H1 (cell line): ENCODE data around the gene CCR8. TPM values are rescaled to one million over a fixed set of nuclear protein-coding genes. Genes with fewer than 3 reads are reported as not detected.

Source experiments
- CTCF ChIA-PET: fragments of 300-600 bp; sonication (Branson Sonifier 250); formaldehyde crosslinking; loops from one replicate; lab custom pipeline; 2021; ENCODE audit not compliant: partially characterized antibody; lab: Charles Lee
- POLR2A ChIA-PET: fragments of 300-600 bp; sonication (Branson Sonifier 250); formaldehyde crosslinking; loops from one replicate; lab custom pipeline; 2021; ENCODE audit warnings: inconsistent platforms; ENCODE audit not compliant: partially characterized antibody; lab: Charles Lee
- DNase-seq, 2 experiments: peaks; one replicate each; pipeline versions ENCODE4 v3.0.0 to v3.0.0-alpha.2; 2010 to 2022; ENCODE audit warnings: low spot score in 2 of 2, low read depth in 1 of 2, mixed read lengths in 1 of 2
- FAIRE-seq: peaks from 2 replicates; lab custom pipeline; 2011; peaks lifted over from hg19 to GRCh38; lab: Jason Lieb, UNC
- H2AFZ ChIP-seq: 2 replicates; pipeline ENCODE4 v1.8.1; 2012; ENCODE audit warnings: low read length, inconsistent platforms
- H2AK5ac ChIP-seq: 2 replicates; pipeline ENCODE4 v1.6.1; 2013; ENCODE audit warnings: low read depth, low read length
- H2BK120ac ChIP-seq: replicated peaks from 2 replicates; pipeline ENCODE3; 2013; ENCODE audit warnings: low read depth, low read length, inconsistent platforms
- H2BK12ac ChIP-seq: 2 replicates; pipeline ENCODE4 v1.6.1; 2013; ENCODE audit warnings: low read depth, low read length
- H2BK15ac ChIP-seq: 2 replicates; pipeline ENCODE4 v1.6.1; 2013; ENCODE audit warnings: low read length
- H2BK20ac ChIP-seq: 2 replicates; pipeline ENCODE4 v1.6.1; 2013; ENCODE audit warnings: low read length
- H2BK5ac ChIP-seq: 2 replicates; pipeline ENCODE4 v1.6.1; 2013; ENCODE audit warnings: low read depth, low read length
- H3K14ac ChIP-seq: 2 replicates; pipeline ENCODE4 v1.6.1; 2013; ENCODE audit warnings: inconsistent platforms; ENCODE audit not compliant: insufficient read length
- H3K18ac ChIP-seq: 2 replicates; pipeline ENCODE4 v1.6.1; 2013; ENCODE audit warnings: low read length; ENCODE audit errors: extremely low read depth
- H3K23ac ChIP-seq: 2 replicates; pipeline ENCODE4 v1.6.1; 2013; ENCODE audit warnings: inconsistent platforms; ENCODE audit not compliant: insufficient read length
- H3K23me2 ChIP-seq: 2 replicates; pipeline ENCODE4 v1.6.1; 2013; ENCODE audit warnings: low read depth, low read length
- H3K27ac ChIP-seq: 2 replicates; pipeline ENCODE4 v1.6.1; 2011; ENCODE audit warnings: low read depth, low read length, inconsistent platforms
- H3K27me3 ChIP-seq, 4 experiments: replicated peaks in 1 of 4; 1 replicate in 1 of 4; 2 replicates in 3 of 4; pipeline versions ENCODE4 v1.6.1 to v1.8.1; 2011 to 2013; ENCODE audit warnings: low read length in 3 of 4, mild to moderate bottlenecking in 3 of 4, inconsistent platforms in 2 of 4, mixed read lengths in 2 of 4, moderate library complexity in 1 of 4; ENCODE audit not compliant: control insufficient read depth in 3 of 4, insufficient read depth in 3 of 4; ENCODE audit errors: extremely low read depth in 1 of 4
- H3K36me3 ChIP-seq, 4 experiments: 2 replicates each; pipeline versions ENCODE4 v1.6.1 to v1.8.1; 2011 to 2013; ENCODE audit warnings: mild to moderate bottlenecking in 4 of 4, low read length in 3 of 4, moderate library complexity in 2 of 4, control low read depth in 1 of 4, inconsistent platforms in 1 of 4; ENCODE audit not compliant: insufficient read depth in 4 of 4, control insufficient read depth in 2 of 4
- H3K4ac ChIP-seq: replicated peaks from 2 replicates; pipeline ENCODE3; 2013; ENCODE audit warnings: low read length, low read depth, mixed read lengths, inconsistent platforms; ENCODE audit not compliant: insufficient read length
- H3K4me1 ChIP-seq, 4 experiments: replicated peaks in 1 of 4; 1 replicate in 1 of 4; 2 replicates in 3 of 4; pipeline versions ENCODE4 v1.6.1 to v1.8.1; 2011 to 2013; ENCODE audit warnings: low read length in 3 of 4, inconsistent platforms in 2 of 4, mixed read lengths in 1 of 4; ENCODE audit not compliant: insufficient read depth in 4 of 4, control insufficient read depth in 3 of 4
- H3K4me2 ChIP-seq, 2 experiments: 2 replicates each; pipeline versions ENCODE4 v1.6.1 to v1.8.1; 2011 to 2013; ENCODE audit warnings: low read depth in 2 of 2, low read length in 2 of 2, control low read depth in 1 of 2, inconsistent platforms in 1 of 2, mild to moderate bottlenecking in 1 of 2; ENCODE audit not compliant: insufficient read depth in 1 of 2
- H3K4me3 ChIP-seq, 4 experiments: fragments of 200-600, 300-600 bp in 1 of 4; sonication (generic), shearing (Covaris generic), sonication (Bioruptor Twin) in 1 of 4; 2 replicates each; pipeline versions ENCODE4 v1.5.1 to v1.8.1; 2011 to 2016; ENCODE audit warnings: low read length in 4 of 4, low read depth in 3 of 4, control low read depth in 2 of 4, inconsistent platforms in 2 of 4, mild to moderate bottlenecking in 2 of 4, mixed read lengths in 1 of 4, moderate library complexity in 1 of 4; ENCODE audit not compliant: insufficient read depth in 2 of 4; ENCODE audit errors: extremely low read depth in 1 of 4
- H3K56ac ChIP-seq: replicated peaks from 2 replicates; pipeline ENCODE3; 2013; ENCODE audit warnings: low read depth, mild to moderate bottlenecking, mixed read lengths, low read length, inconsistent platforms; ENCODE audit not compliant: insufficient read length
- H3K79me1 ChIP-seq: 2 replicates; pipeline ENCODE4 v1.6.1; 2013; ENCODE audit warnings: low read depth, low read length, control low read depth
- H3K79me2 ChIP-seq, 2 experiments: 2 replicates each; pipeline versions ENCODE4 v1.6.1 to v1.8.1; 2012 to 2013; ENCODE audit warnings: low read length in 2 of 2, mild to moderate bottlenecking in 2 of 2, inconsistent platforms in 1 of 2; ENCODE audit not compliant: insufficient read depth in 2 of 2, control insufficient read depth in 1 of 2
- H3K9ac ChIP-seq, 4 experiments: replicated peaks in 1 of 4; 1 replicate in 1 of 4; 2 replicates in 3 of 4; pipeline versions ENCODE4 v1.6.1 to v1.8.1; 2011 to 2013; ENCODE audit warnings: low read depth in 3 of 4, low read length in 3 of 4, control low read depth in 2 of 4, mild to moderate bottlenecking in 2 of 4, moderate library complexity in 2 of 4, inconsistent platforms in 1 of 4; ENCODE audit errors: extremely low read depth in 1 of 4
- H3K9me3 ChIP-seq, 2 experiments: 2 replicates each; pipeline versions ENCODE4 v1.6.1 to v1.8.1; 2012 to 2013; ENCODE audit warnings: mild to moderate bottlenecking in 2 of 2, moderate library complexity in 2 of 2, control low read depth in 1 of 2, inconsistent platforms in 1 of 2, low read depth in 1 of 2, low read length in 1 of 2, mixed read lengths in 1 of 2; ENCODE audit not compliant: insufficient read depth in 2 of 2
- H4K20me1 ChIP-seq, 2 experiments: replicated peaks in 1 of 2; 2 replicates each; pipeline versions ENCODE3 to v1.8.1; 2011 to 2013; ENCODE audit warnings: inconsistent platforms in 2 of 2, low read length in 2 of 2, mild to moderate bottlenecking in 1 of 2; ENCODE audit not compliant: insufficient read depth in 2 of 2, control insufficient read depth in 1 of 2
- H4K5ac ChIP-seq: 2 replicates; pipeline ENCODE4 v1.6.1; 2013; ENCODE audit warnings: low read length, low read depth, mixed read lengths, inconsistent platforms; ENCODE audit not compliant: insufficient read length
- H4K8ac ChIP-seq: 2 replicates; pipeline ENCODE4 v1.8.0; 2013; ENCODE audit warnings: mild to moderate bottlenecking, moderate library complexity, low read length, inconsistent platforms; ENCODE audit not compliant: insufficient read depth; ENCODE audit errors: extremely low read depth
- H4K91ac ChIP-seq: replicated peaks from 2 replicates; pipeline ENCODE3; 2013; ENCODE audit warnings: low read length, mixed read lengths, inconsistent platforms; ENCODE audit not compliant: insufficient read length
- CBX5 ChIP-seq: fragments of 300-800, 300-1000 bp; sonication (generic); IDR thresholded peaks from 2 replicates; pipeline ENCODE4 v1.7.1; 2016; ENCODE audit warnings: antibody characterized with exemption, low read length, low read depth
- EZH2 ChIP-seq: fragments of 200-600 bp; sonication (generic); IDR thresholded peaks from 2 replicates; pipeline ENCODE4 v1.7.1; 2012; ENCODE audit warnings: low read depth, mild to moderate bottlenecking, moderate library complexity, low read length, inconsistent platforms; ENCODE audit not compliant: severe bottlenecking
- GABPA ChIP-seq: IDR thresholded peaks from 2 replicates; pipeline ENCODE4 v1.6.1; 2011; ENCODE audit warnings: mild to moderate bottlenecking, low read length, moderate library complexity, borderline replicate concordance; ENCODE audit not compliant: insufficient read depth
- GTF2F1 ChIP-seq: IDR thresholded peaks from 2 replicates; pipeline ENCODE4 v1.6.1; 2012; ENCODE audit warnings: low read depth, low read length, improper control_type of control experiment, borderline replicate concordance
- POLR2AphosphoS5 ChIP-seq: IDR thresholded peaks from 2 replicates; pipeline ENCODE4 v1.6.1; 2011; ENCODE audit warnings: low read depth, low read length
- RNF2 ChIP-seq: fragments of 200-900, 300-1000 bp; sonication (generic); IDR thresholded peaks from 2 replicates; pipeline ENCODE4 v1.7.1; 2016; ENCODE audit warnings: borderline replicate concordance, low read depth, mild to moderate bottlenecking, antibody characterized with exemption, low read length; ENCODE audit not compliant: poor library complexity, severe bottlenecking; ENCODE audit errors: missing control alignments
- WGBS, 2 experiments: shearing (Covaris generic) in 1 of 2; methylation state at CpG; one replicate each; pipeline versions ENCODE4 v1.1.6 to v1.1.7; 2013 to 2015; ENCODE audit warnings: low lambda C conversion rate in 2 of 2, mixed read lengths in 2 of 2, inconsistent platforms in 1 of 2, low coverage in 1 of 2, missing lambda C conversion rate in 1 of 2; ENCODE audit not compliant: insufficient replicate concordance in 2 of 2, insufficient coverage in 1 of 2, insufficient read length in 1 of 2; ENCODE audit errors: extremely low coverage in 1 of 2, missing lambda C conversion rate in 1 of 2; 5-methylcytosine and 5-hydroxymethylcytosine counted together
- polyA plus RNA-seq, 7 experiments: library from polyadenylated mRNA; depleted of rRNA in 3 of 7; stranded (reverse) in 5 of 7; unstranded in 2 of 7; fragments of >200 nt in 5 of 7; fragments of 200-250 nt in 2 of 7; gene quantifications; 1 replicate in 5 of 7; 2 replicates in 1 of 7; 4 replicates in 1 of 7; pipeline versions ENCODE4 v1.2.1 to v1.2.3, GENCODE V29; 2011 to 2013; ENCODE audit warnings: missing spikeins in 2 of 7, mixed read lengths in 2 of 7
- total RNA-seq: library from RNA; stranded (reverse); fragmentation: NEBNext Ultra II Directional; extraction: Animal tissue kit (Norgen Biotek cat#: 25700); gene quantifications from 2 replicates; pipeline ENCODE4 v1.2.1, GENCODE V29; 2021
- TF ChIP-seq, protein P1 (sequence below): IDR thresholded peaks from 2 replicates; pipeline ENCODE4 v1.6.1; 2012; ENCODE audit warnings: inconsistent platforms

Gene CCR8
- total and polyA plus RNA-seq, 2 of the 8 experiments (the other 6 are each of a cell fraction or from before 2014, with no cell fraction given), result 0.35 TPM; not detected in 1

- no peaks in the 10 kb centered on the region for H3K9me3 ChIP-seq
- no peak overlapping the region for H2BK120ac ChIP-seq
- H2AK5ac ChIP-seq, result no peak overlapping the region
- no peaks in the 10 kb centered on the region for H3K4me1 ChIP-seq
- no peak overlapping the region for H2BK15ac ChIP-seq
- no peaks in the 10 kb centered on the region for H3K27me3 ChIP-seq
- CTCF ChIA-PET, result interaction anchor here (1.6 kb wide), 1 partner anchor 17 kb away, joined by 5 read pairs; no protein-coding TSS in a partner anchor
- H2BK5ac ChIP-seq, result no peak overlapping the region
- TF ChIP-seq RNF2 (no peak), GTF2F1 (no peak), CBX5 (no peak), GABPA (no peak), POLR2AphosphoS5 (no peak), EZH2 (no peak)
- TF ChIP-seq, protein P1, sequence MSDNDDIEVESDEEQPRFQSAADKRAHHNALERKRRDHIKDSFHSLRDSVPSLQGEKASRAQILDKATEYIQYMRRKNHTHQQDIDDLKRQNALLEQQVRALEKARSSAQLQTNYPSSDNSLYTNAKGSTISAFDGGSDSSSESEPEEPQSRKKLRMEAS, result no peak
- H3K18ac ChIP-seq, result no peak overlapping the region
- no peak for FAIRE-seq
- H3K4ac ChIP-seq, result no peak overlapping the region
- no peak overlapping the region for H3K27ac ChIP-seq
- no peak overlapping the region for H3K56ac ChIP-seq
- no peak overlapping the region for H4K5ac ChIP-seq
- H3K9ac ChIP-seq, result no peak overlapping the region
- H3K79me2 ChIP-seq, result no peaks in the 10 kb centered on the region
- H4K91ac ChIP-seq, result no peak overlapping the region
- no peak overlapping the region for H3K23ac ChIP-seq
- no peak overlapping the region for H3K14ac ChIP-seq
- DNase-seq, result no peak
- H3K4me3 ChIP-seq, result no peak overlapping the region
- 96% methylated on average over 7 of the region's 8 CpGs; no CpG with 5 or more reads in 1 of the 2 experiments for WGBS, 2 experiments
- no peaks in the 10 kb centered on the region for H4K20me1 ChIP-seq
- POLR2A ChIA-PET, result no interaction called here
- H4K8ac ChIP-seq, result no peak overlapping the region
- H3K23me2 ChIP-seq, result no peaks in the 10 kb centered on the region
- no peak overlapping the region for H2BK12ac ChIP-seq
- no peaks in the 10 kb centered on the region for H3K36me3 ChIP-seq
- H2AFZ ChIP-seq, result peak overlapping the region; percentile 23; the same call in 1 of the 2 replicates
- H3K79me1 ChIP-seq, result no peaks in the 10 kb centered on the region
- no peak overlapping the region for H2BK20ac ChIP-seq
- no peak overlapping the region for H3K4me2 ChIP-seq
Observed at GRCh38 chr3:39361252-39361927, 31.9 kb downstream of the CCR8 start.
